Osteocyte (in vitro differentiated cells): Measurements from ENCODE around the gene RGS3. TPM values are rescaled to one million over a fixed set of nuclear protein-coding genes. Genes with fewer than 3 reads are reported as not detected.

Experiments used
- DNase-seq: peaks from one replicate; pipeline ENCODE4 v3.0.0; 2021; ENCODE audit warnings: mixed read lengths; ENCODE audit not compliant: unreplicated experiment; ENCODE audit errors: extremely low spot score
- H3K27ac Mint-ChIP-seq: one replicate; pipeline ENCODE4 v1.8.0; 2021; ENCODE audit warnings: mild to moderate bottlenecking, mixed read lengths; ENCODE audit not compliant: unreplicated experiment
- H3K27me3 Mint-ChIP-seq: one replicate; pipeline ENCODE4 v1.8.0; 2021; ENCODE audit warnings: mixed read lengths; ENCODE audit not compliant: unreplicated experiment
- H3K36me3 Mint-ChIP-seq: one replicate; pipeline ENCODE4 v1.8.0; 2021; ENCODE audit warnings: mixed read lengths; ENCODE audit not compliant: unreplicated experiment
- H3K4me1 Mint-ChIP-seq: one replicate; pipeline ENCODE4 v1.8.0; 2021; ENCODE audit warnings: mixed read lengths; ENCODE audit not compliant: unreplicated experiment
- H3K4me3 Mint-ChIP-seq: one replicate; pipeline ENCODE4 v1.8.0; 2021; ENCODE audit warnings: mild to moderate bottlenecking, moderate library complexity, mixed read lengths; ENCODE audit not compliant: unreplicated experiment
- H3K9me3 Mint-ChIP-seq: one replicate; pipeline ENCODE4 v1.8.0; 2021; ENCODE audit warnings: mixed read lengths; ENCODE audit not compliant: unreplicated experiment
- CTCF ChIP-seq: fragments of 200-600 bp; sonication (generic); IDR thresholded peaks from 2 replicates; pipeline ENCODE4 v1.5.0; 2021; ENCODE audit warnings: antibody characterized with exemption, mild to moderate bottlenecking, moderate library complexity
- total RNA-seq: library from RNA; stranded (reverse); gene quantifications from 2 replicates; pipeline ENCODE4 v1.2.1, GENCODE V29; 2021

The RGS3 gene
- total RNA-seq, 1 donor from 2014 or later: 67.8 TPM

GRCh38 chr9:113477058-113477457, 13.5 kb downstream of the RGS3 start:
- Mint-ChIP-seq H3K4me1 (peaks cover 6% of the 10 kb centered on the region), H3K27me3 (peaks cover 17% of the 10 kb centered on the region), H3K36me3 (no peaks in the 10 kb centered on the region), H3K27ac (no peak overlapping the region), H3K9me3 (peaks cover 5% of the 10 kb centered on the region), H3K4me3 (no peak overlapping the region)
- TF ChIP-seq CTCF: no peak
- peak; percentile 42 for DNase-seq

- Mint-ChIP-seq H3K4me1 (peaks cover 6% of the 10 kb centered on the region), H3K36me3 (no peaks in the 10 kb centered on the region), H3K27me3 (peaks cover 17% of the 10 kb centered on the region), H3K27ac (no peak overlapping the region), H3K9me3 (no peaks in the 10 kb centered on the region), H3K4me3 (no peak overlapping the region)
- no peak for TF ChIP-seq CTCF
- DNase-seq: peak; percentile 68
Measured at GRCh38 chr9:113477661-113478060, 14.1 kb downstream of the RGS3 start.

GRCh38 chr9:113479174-113479621, 15.7 kb downstream of the RGS3 start:
- no peak overlapping the region for H3K4me3 Mint-ChIP-seq
- no peak overlapping the region for H3K27ac Mint-ChIP-seq
- no peaks in the 10 kb centered on the region for H3K9me3 Mint-ChIP-seq
- DNase-seq: no peak
- peaks cover 10% of the 10 kb centered on the region for H3K4me1 Mint-ChIP-seq
- no peaks in the 10 kb centered on the region for H3K36me3 Mint-ChIP-seq
- H3K27me3 Mint-ChIP-seq: peaks cover 17% of the 10 kb centered on the region
- TF ChIP-seq CTCF: no peak

GRCh38 chr9:113480612-113481011, 17.1 kb downstream of the RGS3 start:
- no peaks in the 10 kb centered on the region for H3K9me3 Mint-ChIP-seq
- H3K36me3 Mint-ChIP-seq: no peaks in the 10 kb centered on the region
- no peak for DNase-seq
- H3K4me3 Mint-ChIP-seq: no peak overlapping the region
- no peak overlapping the region for H3K27ac Mint-ChIP-seq
- TF ChIP-seq CTCF: no peak
- peaks cover 17% of the 10 kb centered on the region for H3K27me3 Mint-ChIP-seq
- H3K4me1 Mint-ChIP-seq: peaks cover 24% of the 10 kb centered on the region

GRCh38 chr9:113481176-113481787, 17.8 kb downstream of the RGS3 start:
- H3K4me3 Mint-ChIP-seq: no peak overlapping the region
- H3K27me3 Mint-ChIP-seq: peaks cover 15% of the 10 kb centered on the region
- no peak overlapping the region for H3K27ac Mint-ChIP-seq
- no peak for TF ChIP-seq CTCF
- no peaks in the 10 kb centered on the region for H3K36me3 Mint-ChIP-seq
- H3K9me3 Mint-ChIP-seq: no peaks in the 10 kb centered on the region
- no peak for DNase-seq
- H3K4me1 Mint-ChIP-seq: peaks cover 24% of the 10 kb centered on the region
